Choroid plexus epithelial cell (primary cell): ENCODE data around the gene USP32.
"Not testable (repeated sequence)": the region's sequence is repeated elsewhere in the genome, so short reads cannot be mapped to it uniquely, and the experiment has no call there.

Experiments
- DNase-seq: peaks from one replicate; pipeline ENCODE4 v3.0.0-alpha.2; 2010; ENCODE audit warnings: low read depth
- H3K4me3 ChIP-seq: 2 replicates; pipeline ENCODE4 v1.5.1; 2011; ENCODE audit warnings: low read depth, mild to moderate bottlenecking, control low read depth, low read length, moderate library complexity
- TF ChIP-seq, protein P1 (sequence below): conservative IDR thresholded peaks from 2 replicates; pipeline ENCODE4 v1.5.1; 2011; ENCODE audit warnings: low read depth, mild to moderate bottlenecking, control low read depth, inconsistent platforms, low read length, moderate library complexity

USP32 gene, protein sequence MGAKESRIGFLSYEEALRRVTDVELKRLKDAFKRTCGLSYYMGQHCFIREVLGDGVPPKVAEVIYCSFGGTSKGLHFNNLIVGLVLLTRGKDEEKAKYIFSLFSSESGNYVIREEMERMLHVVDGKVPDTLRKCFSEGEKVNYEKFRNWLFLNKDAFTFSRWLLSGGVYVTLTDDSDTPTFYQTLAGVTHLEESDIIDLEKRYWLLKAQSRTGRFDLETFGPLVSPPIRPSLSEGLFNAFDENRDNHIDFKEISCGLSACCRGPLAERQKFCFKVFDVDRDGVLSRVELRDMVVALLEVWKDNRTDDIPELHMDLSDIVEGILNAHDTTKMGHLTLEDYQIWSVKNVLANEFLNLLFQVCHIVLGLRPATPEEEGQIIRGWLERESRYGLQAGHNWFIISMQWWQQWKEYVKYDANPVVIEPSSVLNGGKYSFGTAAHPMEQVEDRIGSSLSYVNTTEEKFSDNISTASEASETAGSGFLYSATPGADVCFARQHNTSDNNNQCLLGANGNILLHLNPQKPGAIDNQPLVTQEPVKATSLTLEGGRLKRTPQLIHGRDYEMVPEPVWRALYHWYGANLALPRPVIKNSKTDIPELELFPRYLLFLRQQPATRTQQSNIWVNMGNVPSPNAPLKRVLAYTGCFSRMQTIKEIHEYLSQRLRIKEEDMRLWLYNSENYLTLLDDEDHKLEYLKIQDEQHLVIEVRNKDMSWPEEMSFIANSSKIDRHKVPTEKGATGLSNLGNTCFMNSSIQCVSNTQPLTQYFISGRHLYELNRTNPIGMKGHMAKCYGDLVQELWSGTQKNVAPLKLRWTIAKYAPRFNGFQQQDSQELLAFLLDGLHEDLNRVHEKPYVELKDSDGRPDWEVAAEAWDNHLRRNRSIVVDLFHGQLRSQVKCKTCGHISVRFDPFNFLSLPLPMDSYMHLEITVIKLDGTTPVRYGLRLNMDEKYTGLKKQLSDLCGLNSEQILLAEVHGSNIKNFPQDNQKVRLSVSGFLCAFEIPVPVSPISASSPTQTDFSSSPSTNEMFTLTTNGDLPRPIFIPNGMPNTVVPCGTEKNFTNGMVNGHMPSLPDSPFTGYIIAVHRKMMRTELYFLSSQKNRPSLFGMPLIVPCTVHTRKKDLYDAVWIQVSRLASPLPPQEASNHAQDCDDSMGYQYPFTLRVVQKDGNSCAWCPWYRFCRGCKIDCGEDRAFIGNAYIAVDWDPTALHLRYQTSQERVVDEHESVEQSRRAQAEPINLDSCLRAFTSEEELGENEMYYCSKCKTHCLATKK (N-terminal part only)

DNA sequence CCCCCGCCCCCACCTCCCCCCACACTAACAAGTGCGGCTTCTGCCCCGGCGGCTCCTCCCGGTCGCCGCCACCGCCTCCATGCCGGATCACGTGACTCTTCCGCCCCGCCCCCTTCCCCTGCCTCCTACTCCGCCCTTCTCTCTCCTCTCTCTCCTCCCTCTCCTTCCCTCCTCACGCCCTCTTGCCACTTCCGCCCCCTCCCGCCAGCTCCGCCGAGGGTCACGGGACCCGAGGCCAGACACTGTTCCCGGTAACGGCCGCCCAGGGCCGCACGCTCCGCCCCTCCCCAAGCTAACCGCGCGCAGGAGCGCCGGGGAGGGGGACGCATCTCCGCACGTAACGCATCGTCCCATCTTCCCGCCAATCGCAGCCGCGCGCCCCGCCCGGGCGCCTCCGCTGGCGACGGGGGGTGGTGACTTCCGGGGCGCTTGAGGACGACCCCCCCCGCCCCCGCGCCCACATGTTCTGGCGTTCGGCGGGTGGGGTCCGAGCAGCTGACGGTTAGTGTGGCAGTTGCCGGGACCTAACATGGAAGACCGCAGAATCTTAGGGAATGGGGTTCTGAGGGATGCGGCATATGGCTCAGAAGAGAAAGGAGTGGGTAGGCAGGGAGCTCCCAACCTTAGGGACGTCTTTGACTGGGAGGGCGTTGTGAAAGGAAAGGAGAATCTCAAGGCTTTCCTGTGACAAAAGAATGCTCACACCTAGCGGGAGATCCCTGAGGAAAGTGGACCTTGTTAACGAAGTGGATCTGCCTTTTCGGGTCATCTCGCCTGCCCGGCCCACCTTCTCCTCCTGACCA lies at the start of gene USP32:
Gene USP32 (minus strand): TSS at position 92 of the 803 bp plus-strand sequence. CDS start 194 bp downstream, outside the sequence.
- peak within 1 kb of the TSS; percentile 93 for H3K4me3 ChIP-seq
- DNase-seq = peak; percentile 99
- TF ChIP-seq, protein P1, sequence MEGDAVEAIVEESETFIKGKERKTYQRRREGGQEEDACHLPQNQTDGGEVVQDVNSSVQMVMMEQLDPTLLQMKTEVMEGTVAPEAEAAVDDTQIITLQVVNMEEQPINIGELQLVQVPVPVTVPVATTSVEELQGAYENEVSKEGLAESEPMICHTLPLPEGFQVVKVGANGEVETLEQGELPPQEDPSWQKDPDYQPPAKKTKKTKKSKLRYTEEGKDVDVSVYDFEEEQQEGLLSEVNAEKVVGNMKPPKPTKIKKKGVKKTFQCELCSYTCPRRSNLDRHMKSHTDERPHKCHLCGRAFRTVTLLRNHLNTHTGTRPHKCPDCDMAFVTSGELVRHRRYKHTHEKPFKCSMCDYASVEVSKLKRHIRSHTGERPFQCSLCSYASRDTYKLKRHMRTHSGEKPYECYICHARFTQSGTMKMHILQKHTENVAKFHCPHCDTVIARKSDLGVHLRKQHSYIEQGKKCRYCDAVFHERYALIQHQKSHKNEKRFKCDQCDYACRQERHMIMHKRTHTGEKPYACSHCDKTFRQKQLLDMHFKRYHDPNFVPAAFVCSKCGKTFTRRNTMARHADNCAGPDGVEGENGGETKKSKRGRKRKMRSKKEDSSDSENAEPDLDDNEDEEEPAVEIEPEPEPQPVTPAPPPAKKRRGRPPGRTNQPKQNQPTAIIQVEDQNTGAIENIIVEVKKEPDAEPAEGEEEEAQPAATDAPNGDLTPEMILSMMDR = no peak

DNA sequence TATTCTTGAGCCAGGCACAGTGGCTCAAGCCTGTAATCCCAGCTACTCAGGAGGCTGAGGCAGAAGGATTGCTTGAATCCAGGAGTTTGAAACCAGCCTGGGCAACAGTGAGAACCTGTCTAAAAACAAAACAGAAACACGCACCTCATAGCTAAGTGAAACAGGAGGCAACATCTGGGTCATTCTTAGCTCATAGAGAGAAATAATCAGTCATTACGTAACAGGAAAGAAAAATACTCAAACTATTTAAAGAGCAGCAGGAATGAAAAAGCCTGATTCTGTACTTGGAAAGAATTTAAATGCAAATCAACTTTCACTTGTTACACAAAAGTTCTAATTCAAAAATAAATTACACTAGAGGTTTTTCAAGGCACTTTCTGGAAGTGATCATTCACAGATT lies 47.6 kb upstream of the USP32 start:
- DNase-seq = peak; percentile 75

DNA sequence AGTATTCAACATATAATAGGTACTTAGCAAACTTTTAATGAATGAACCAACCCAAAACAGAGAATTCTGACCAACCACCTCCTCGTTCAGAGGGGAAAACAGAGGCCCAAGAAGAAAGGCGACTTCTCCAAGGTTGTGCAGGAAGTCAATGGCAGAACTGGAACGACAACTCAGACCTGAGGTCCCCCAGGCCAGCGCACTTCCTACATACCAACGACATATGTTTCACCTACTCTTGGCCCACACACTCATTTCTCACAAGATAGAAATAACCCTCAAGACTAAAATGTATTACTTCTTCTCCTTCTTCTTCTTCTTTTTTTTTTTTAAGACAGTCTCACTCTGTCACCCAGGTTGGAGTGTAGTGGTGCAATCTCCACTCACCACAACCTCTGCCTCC lies 44.7 kb upstream of the USP32 start:
- no peak overlapping the region for H3K4me3 ChIP-seq
- DNase-seq = no peak
- TF ChIP-seq, protein P1 = no peak

More for the DNA sequence above, 47.6 kb upstream of the USP32 start:
- TF ChIP-seq, protein P1 = no peak
- H3K4me3 ChIP-seq = no peak overlapping the region

DNA sequence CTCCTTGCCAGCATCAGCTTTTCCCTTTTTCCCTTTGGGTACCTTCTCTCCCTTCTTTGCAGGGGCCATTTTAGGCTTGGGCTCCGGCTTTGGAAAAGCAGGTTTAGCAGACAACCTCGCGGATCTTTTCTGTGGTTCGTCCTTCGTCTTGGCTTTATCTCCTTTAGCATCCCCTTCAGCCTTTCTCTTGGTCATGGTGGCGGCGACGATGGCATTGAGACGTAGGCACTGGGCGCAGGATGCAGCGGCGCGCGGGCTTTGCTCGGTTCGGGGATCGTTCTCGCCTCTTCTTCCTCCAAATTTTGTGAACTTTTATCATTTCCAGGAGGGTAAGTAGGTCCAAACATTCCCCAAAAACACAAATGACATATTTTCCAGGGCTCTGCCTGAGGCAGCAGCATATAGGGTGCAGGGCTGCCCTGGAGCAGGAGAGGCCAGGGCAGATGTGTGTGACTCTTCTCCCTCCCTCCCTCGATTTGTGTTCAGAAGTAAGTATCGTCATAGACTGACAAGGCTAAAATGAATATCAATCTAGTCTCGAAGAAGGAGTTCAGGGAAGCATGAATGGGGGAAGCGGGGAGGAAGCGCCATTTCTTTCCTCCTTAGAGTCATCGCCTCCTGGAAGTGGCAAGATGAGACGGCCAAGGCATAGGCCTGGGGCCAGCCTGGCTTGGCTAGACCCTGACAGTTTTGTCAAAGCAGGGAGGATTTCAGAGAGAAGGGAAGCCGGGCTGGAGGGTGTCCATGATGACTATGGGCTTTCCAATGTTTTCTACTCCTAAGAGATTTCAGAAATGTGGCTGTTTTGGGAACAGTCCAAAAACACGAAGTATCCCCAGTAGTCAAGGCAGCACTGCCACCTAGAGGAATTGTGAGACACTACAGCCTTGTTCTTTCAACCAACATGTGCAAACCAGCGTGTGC lies 43.6 kb upstream of the USP32 start:
- TF ChIP-seq, protein P1 = peak; percentile 93
- peak; percentile 93 for DNase-seq
- H3K4me3 ChIP-seq = no peak overlapping the region

DNA sequence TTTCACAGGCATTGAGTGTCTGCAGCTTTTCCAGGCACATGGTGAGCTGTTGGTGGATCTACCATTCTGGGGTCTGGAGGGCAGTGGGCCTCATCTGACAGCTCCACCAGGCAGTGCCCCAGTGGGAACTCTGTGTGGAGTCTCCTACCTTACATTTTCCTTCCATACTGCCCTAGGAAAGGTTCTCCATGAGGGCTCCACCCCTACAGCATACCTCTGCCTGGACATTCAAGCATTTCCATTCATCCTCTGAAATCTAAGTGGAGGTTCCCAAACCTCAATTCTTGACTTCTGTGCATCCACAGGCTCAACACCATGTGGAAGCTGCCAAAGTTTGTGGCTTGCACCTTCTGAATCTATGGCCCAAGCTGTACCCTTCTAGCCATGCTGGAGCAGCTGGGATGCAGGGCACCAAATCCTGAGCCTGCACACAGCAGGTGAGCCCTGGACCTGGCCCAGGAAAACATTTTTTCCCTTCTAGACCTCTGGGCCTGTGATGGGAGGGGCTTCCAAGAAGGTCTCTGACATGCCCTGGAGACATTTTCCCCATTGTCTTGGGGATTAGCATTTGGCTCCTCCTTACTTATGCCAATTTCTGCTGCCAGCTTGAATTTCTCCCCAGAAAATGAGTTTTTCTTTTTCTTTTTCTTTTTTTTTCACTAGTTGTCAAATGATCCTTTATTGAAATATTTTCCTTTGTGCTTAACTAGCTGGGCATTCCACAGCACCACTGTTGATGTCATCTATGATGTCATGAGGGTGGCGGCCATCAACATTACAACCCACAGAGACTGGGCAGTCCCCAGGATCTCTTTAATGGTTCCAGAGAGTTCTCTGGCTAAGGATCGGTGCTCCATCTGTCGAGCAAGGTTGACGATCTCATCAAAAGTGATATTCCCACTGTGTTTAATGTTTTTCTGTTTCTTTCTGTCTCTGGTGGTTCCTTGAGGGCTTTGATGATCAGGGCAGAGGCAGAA lies 41.4 kb upstream of the USP32 start:
- not testable (repeated sequence) for H3K4me3 ChIP-seq, DNase-seq

DNA sequence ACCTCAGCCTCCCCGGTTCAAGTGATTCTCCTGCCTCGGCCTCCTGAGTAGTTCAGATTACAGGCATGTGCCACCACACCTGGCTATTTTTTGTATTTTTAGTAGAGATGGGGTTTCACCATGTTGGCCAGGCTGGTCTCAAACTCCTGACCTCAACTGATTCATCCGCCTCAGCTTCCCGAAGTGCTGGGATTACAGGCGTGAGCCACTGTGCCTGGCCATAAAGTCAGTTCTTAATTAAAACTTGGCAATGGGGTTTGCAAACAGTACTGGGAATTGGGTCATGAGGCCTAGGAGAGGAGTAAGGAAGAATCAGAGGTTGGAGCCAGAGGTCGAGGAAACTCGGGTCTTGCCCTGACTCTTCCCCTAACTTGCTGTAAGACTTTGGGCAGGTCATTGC lies 38.6 kb upstream of the USP32 start:
- not testable (repeated sequence) for H3K4me3 ChIP-seq, DNase-seq

DNA sequence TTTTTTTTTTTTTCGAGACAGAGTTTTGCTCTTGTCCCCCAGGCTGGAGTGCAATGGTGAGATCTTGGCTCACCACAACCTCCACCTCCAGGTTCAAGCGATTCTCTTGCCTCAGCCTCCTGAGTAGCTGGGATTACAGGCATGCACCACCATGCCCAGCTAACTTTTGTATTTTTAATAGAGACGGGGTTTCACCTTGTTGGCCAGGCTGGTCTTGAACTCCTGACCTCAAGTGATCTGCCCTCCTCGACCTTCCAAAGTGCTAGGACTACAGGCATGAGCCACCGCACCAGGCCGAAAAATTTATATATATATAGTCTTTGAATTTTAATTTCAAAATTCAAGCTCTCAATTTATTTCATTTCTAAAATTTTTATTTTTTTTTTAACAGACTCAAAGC lies 36.6 kb upstream of the USP32 start:
- DNase-seq, H3K4me3 ChIP-seq: not testable (repeated sequence)
